Stimulated activated CD4-positive, alpha-beta T cell treated with anti-CD3 and anti-CD28 coated beads, TNF-alpha, amount 100 ng/mL, for 48 hours (primary cell): ENCODE data around the gene TAGAP.

Experiments used
- DNase-seq, 3 donors: peaks; one replicate each; pipeline ENCODE4 v3.0.0-alpha.2; 2020; ENCODE audit warnings: low read depth in 3 of 3

Gene TAGAP

GRCh38 chr6:159071843-159072769 is 27.3 kb upstream of the TAGAP start:
- DNase-seq = no peak

GRCh38 chr6:159068904-159069578 is 24.2 kb upstream of the TAGAP start:
- no peak for DNase-seq

GRCh38 chr6:159067334-159067733 is 22.5 kb upstream of the TAGAP start:
- no peak for DNase-seq

- DNase-seq = no peak
Measured at GRCh38 chr6:159066483-159066882, 21.7 kb upstream of the TAGAP start.

- no peak for DNase-seq
Measured at GRCh38 chr6:159065759-159066329, 21.1 kb upstream of the TAGAP start.

- no peak for DNase-seq
Measured at GRCh38 chr6:159065091-159065490, 20.3 kb upstream of the TAGAP start.

- no peak for DNase-seq
Measured at GRCh38 chr6:159064477-159064876, 19.7 kb upstream of the TAGAP start.

- no peak for DNase-seq
Measured at GRCh38 chr6:159063549-159063948, 18.8 kb upstream of the TAGAP start.

GRCh38 chr6:159062976-159063375 is 18.2 kb upstream of the TAGAP start:
- DNase-seq = no peak

- DNase-seq = no peak
Measured at GRCh38 chr6:159062564-159062945, 17.8 kb upstream of the TAGAP start.

GRCh38 chr6:159061805-159062563 is 17.2 kb upstream of the TAGAP start:
- DNase-seq = no peak

- no peak for DNase-seq
Measured at GRCh38 chr6:159061146-159061545, 16.4 kb upstream of the TAGAP start.

- no peak for DNase-seq
Measured at GRCh38 chr6:159059885-159060506, 15.2 kb upstream of the TAGAP start.

- DNase-seq = no peak
Measured at GRCh38 chr6:159059141-159059540, 14.3 kb upstream of the TAGAP start.

GRCh38 chr6:159056899-159057298 is 12.1 kb upstream of the TAGAP start:
- DNase-seq = no peak

GRCh38 chr6:159056432-159056831 is 11.6 kb upstream of the TAGAP start:
- DNase-seq = no peak

GRCh38 chr6:159056003-159056402 is 11.2 kb upstream of the TAGAP start:
- DNase-seq = no peak

GRCh38 chr6:159053781-159054398 is 9.1 kb upstream of the TAGAP start:
- no peak for DNase-seq

- DNase-seq = no peak
Measured at GRCh38 chr6:159052720-159053119, 7.9 kb upstream of the TAGAP start.

- no peak for DNase-seq
Measured at GRCh38 chr6:159047891-159048685, 3.3 kb upstream of the TAGAP start.
